ENCODE data around the gene CEP112.

DNA sequence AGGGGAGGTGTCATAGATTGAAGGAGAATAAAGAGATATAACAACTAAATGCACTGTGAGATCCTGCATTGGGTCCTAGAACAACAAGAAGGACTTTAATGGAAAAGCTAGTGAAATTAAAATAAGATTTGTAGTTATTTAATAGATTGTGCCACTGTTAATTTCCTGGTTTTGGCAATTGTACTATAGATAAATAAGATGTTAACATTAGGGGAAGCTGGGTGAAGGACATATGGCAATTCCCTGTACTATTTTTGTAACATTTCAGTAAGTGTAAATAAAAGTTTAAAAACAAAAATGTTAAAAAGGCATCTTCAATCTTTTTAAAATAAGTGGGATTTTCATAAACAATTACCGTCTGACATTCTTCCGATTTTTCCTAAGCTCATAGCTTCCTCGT, 372.1 kb downstream of the CEP112 start:
- TF ChIP-seq CTCF (conservative IDR thresholded peaks at IDR 0.05), result no peak
- no peak for TF ChIP-seq ZFX (IDR thresholded peaks at IDR 0.05)

Measured in C4-2B (cell line).